ENCODE results near the gene GFOD1. TPM values are rescaled to one million over a fixed set of nuclear protein-coding genes. Genes with fewer than 3 reads are reported as not detected.
A peak's percentile ranks its signal among the peaks of the same experiment; 100 is the strongest.
"Not testable (repeated sequence)": the region's sequence is repeated elsewhere in the genome, so short reads cannot be mapped to it uniquely, and the experiment has no call there.

Gene GFOD1
- total RNA-seq, 3 donors from 2014 or later: 25.5 to 39.0 (median 38.1) TPM

- no peaks in the 10 kb centered on the region for H3K9me3 Mint-ChIP-seq
- ATAC-seq: no peak
- no peaks in the 10 kb centered on the region for H3K4me1 Mint-ChIP-seq (ENCODE audit: low read depth)
- DNase-seq: no peak
- peaks cover 2% of the 10 kb centered on the region for H3K27me3 Mint-ChIP-seq (ENCODE audit: low read depth)
- H3K36me3 Mint-ChIP-seq (ENCODE audit: insufficient read depth): no peaks in the 10 kb centered on the region
- H3K4me3 Mint-ChIP-seq: no peak overlapping the region
These were observed 32.4 kb upstream of the GFOD1 start for GRCh38 chr6:13519839-13520238.

- no peak for DNase-seq
These were observed 29.7 kb upstream of the GFOD1 start for GRCh38 chr6:13517116-13517515.

GRCh38 chr6:13515912-13516311 is 28.5 kb upstream of the GFOD1 start:
- H3K9me3 Mint-ChIP-seq: no peaks in the 10 kb centered on the region
- no peaks in the 10 kb centered on the region for H3K36me3 Mint-ChIP-seq (ENCODE audit: insufficient read depth)
- no peaks in the 10 kb centered on the region for H3K27me3 Mint-ChIP-seq (ENCODE audit: low read depth)
- ATAC-seq (no peak), DNase-seq (no peak)
- no peaks in the 10 kb centered on the region for H3K4me1 Mint-ChIP-seq (ENCODE audit: low read depth)
- no peak overlapping the region for H3K4me3 Mint-ChIP-seq

More at GRCh38 chr6:13517116-13517515, 29.7 kb upstream of the GFOD1 start:
- ATAC-seq: no peak
- H3K36me3 Mint-ChIP-seq (ENCODE audit: insufficient read depth): no peaks in the 10 kb centered on the region
- no peaks in the 10 kb centered on the region for H3K27me3 Mint-ChIP-seq (ENCODE audit: low read depth)
- H3K4me3 Mint-ChIP-seq: no peak overlapping the region
- H3K4me1 Mint-ChIP-seq (ENCODE audit: low read depth): no peaks in the 10 kb centered on the region
- H3K9me3 Mint-ChIP-seq: no peaks in the 10 kb centered on the region

GRCh38 chr6:13513626-13514502 is 26.5 kb upstream of the GFOD1 start:
- Mint-ChIP-seq H3K9me3 (no peaks in the 10 kb centered on the region), H3K4me1 (ENCODE audit: low read depth) (no peaks in the 10 kb centered on the region), H3K36me3 (ENCODE audit: insufficient read depth) (no peaks in the 10 kb centered on the region), H3K4me3 (no peak overlapping the region), H3K27me3 (ENCODE audit: low read depth) (peaks cover 2% of the 10 kb centered on the region)
- no peak for DNase-seq
- peak in 1 of 2 donors; percentile 51 for ATAC-seq

GRCh38 chr6:13512900-13513299 is 25.5 kb upstream of the GFOD1 start:
- ATAC-seq: no peak
- Mint-ChIP-seq H3K4me1 (ENCODE audit: low read depth) (no peaks in the 10 kb centered on the region), H3K36me3 (ENCODE audit: insufficient read depth) (no peaks in the 10 kb centered on the region), H3K27me3 (ENCODE audit: low read depth) (peaks cover 6% of the 10 kb centered on the region), H3K4me3 (no peak overlapping the region), H3K9me3 (no peaks in the 10 kb centered on the region)
- no peak for DNase-seq

GRCh38 chr6:13511913-13512717 is 24.7 kb upstream of the GFOD1 start:
- H3K4me3 Mint-ChIP-seq: no peak overlapping the region
- no peaks in the 10 kb centered on the region for H3K9me3 Mint-ChIP-seq
- H3K36me3 Mint-ChIP-seq (ENCODE audit: insufficient read depth): no peaks in the 10 kb centered on the region
- peaks cover 6% of the 10 kb centered on the region for H3K27me3 Mint-ChIP-seq (ENCODE audit: low read depth)
- DNase-seq (no peak), ATAC-seq (no peak)
- no peaks in the 10 kb centered on the region for H3K4me1 Mint-ChIP-seq (ENCODE audit: low read depth)

GRCh38 chr6:13511141-13511571 is 23.8 kb upstream of the GFOD1 start:
- H3K4me3 Mint-ChIP-seq; H3K27me3 Mint-ChIP-seq (ENCODE audit: low read depth); ATAC-seq; H3K36me3 Mint-ChIP-seq (ENCODE audit: insufficient read depth); H3K9me3 Mint-ChIP-seq; DNase-seq; H3K4me1 Mint-ChIP-seq (ENCODE audit: low read depth): not testable (repeated sequence)

- not testable (repeated sequence) for H3K9me3 Mint-ChIP-seq; H3K4me3 Mint-ChIP-seq; H3K36me3 Mint-ChIP-seq (ENCODE audit: insufficient read depth); ATAC-seq; H3K4me1 Mint-ChIP-seq (ENCODE audit: low read depth); H3K27me3 Mint-ChIP-seq (ENCODE audit: low read depth); DNase-seq
These were observed 23.0 kb upstream of the GFOD1 start for GRCh38 chr6:13510433-13510832.

- Mint-ChIP-seq H3K4me1 (ENCODE audit: low read depth) (no peaks in the 10 kb centered on the region), H3K4me3 (no peak overlapping the region), H3K9me3 (no peaks in the 10 kb centered on the region), H3K36me3 (ENCODE audit: insufficient read depth) (no peaks in the 10 kb centered on the region), H3K27me3 (ENCODE audit: low read depth) (peaks cover 6% of the 10 kb centered on the region)
- ATAC-seq (no peak), DNase-seq (no peak)
These were observed 21.6 kb upstream of the GFOD1 start for GRCh38 chr6:13508711-13509705.

GRCh38 chr6:13507306-13507860 is 20.0 kb upstream of the GFOD1 start:
- Mint-ChIP-seq H3K4me3 (no peak overlapping the region), H3K9me3 (no peaks in the 10 kb centered on the region), H3K27me3 (ENCODE audit: low read depth) (peaks cover 6% of the 10 kb centered on the region), H3K36me3 (ENCODE audit: insufficient read depth) (no peaks in the 10 kb centered on the region), H3K4me1 (ENCODE audit: low read depth) (no peaks in the 10 kb centered on the region)
- DNase-seq (no peak), ATAC-seq (no peak)

- H3K4me3 Mint-ChIP-seq: no peak overlapping the region
- DNase-seq (no peak), ATAC-seq (no peak)
- H3K4me1 Mint-ChIP-seq (ENCODE audit: low read depth): no peaks in the 10 kb centered on the region
- H3K36me3 Mint-ChIP-seq (ENCODE audit: insufficient read depth): no peaks in the 10 kb centered on the region
- H3K27me3 Mint-ChIP-seq (ENCODE audit: low read depth): peaks cover 6% of the 10 kb centered on the region
- H3K9me3 Mint-ChIP-seq: no peaks in the 10 kb centered on the region
These were observed 17.9 kb upstream of the GFOD1 start for GRCh38 chr6:13505345-13505734.

- DNase-seq (no peak), ATAC-seq (no peak)
- no peak overlapping the region for H3K4me3 Mint-ChIP-seq
- H3K9me3 Mint-ChIP-seq: no peaks in the 10 kb centered on the region
- no peaks in the 10 kb centered on the region for H3K36me3 Mint-ChIP-seq (ENCODE audit: insufficient read depth)
- peaks cover 3% of the 10 kb centered on the region for H3K4me1 Mint-ChIP-seq (ENCODE audit: low read depth)
- H3K27me3 Mint-ChIP-seq (ENCODE audit: low read depth): peaks cover 6% of the 10 kb centered on the region
These were observed 17.4 kb upstream of the GFOD1 start for GRCh38 chr6:13504611-13505344.

- ATAC-seq (no peak), DNase-seq (no peak)
- H3K36me3 Mint-ChIP-seq (ENCODE audit: insufficient read depth): no peaks in the 10 kb centered on the region
- no peak overlapping the region for H3K4me3 Mint-ChIP-seq
- H3K27me3 Mint-ChIP-seq (ENCODE audit: low read depth): no peaks in the 10 kb centered on the region
- H3K4me1 Mint-ChIP-seq (ENCODE audit: low read depth): peaks cover 3% of the 10 kb centered on the region
- H3K9me3 Mint-ChIP-seq: no peaks in the 10 kb centered on the region
These were observed 13.5 kb upstream of the GFOD1 start for GRCh38 chr6:13500915-13501314.
